HG03095 (cell line): ENCODE measurements around the gene PPP1R2B.
A peak's percentile ranks its signal among the peaks of the same experiment; 100 is the strongest.

Experiments used
- ATAC-seq: cut with Tn5 transposase; IDR thresholded peaks from one replicate; pipeline ENCODE4 v1.9.1; 2021; ENCODE audit warnings: moderate library complexity; ENCODE audit not compliant: unreplicated experiment

The PPP1R2B gene

DNA sequence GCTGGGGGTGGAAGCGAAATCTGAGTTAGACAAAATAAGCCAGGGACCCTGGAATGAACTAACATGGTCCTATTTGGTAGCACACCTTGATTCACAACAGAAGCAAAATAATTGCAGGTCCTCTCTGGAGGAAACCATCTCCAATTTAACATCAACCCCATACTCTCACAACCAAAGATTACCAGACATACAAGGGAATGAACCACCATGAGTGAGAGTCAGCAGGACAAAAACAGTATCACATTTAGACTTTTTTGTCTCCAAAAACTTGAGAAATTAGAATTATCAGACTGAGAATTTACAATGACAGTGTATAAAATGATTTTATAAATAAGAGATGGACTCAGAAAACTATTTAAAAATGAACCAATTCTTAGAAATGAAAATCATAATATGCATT lies 21.1 kb downstream of the PPP1R2B start:
- no peak for ATAC-seq

DNA sequence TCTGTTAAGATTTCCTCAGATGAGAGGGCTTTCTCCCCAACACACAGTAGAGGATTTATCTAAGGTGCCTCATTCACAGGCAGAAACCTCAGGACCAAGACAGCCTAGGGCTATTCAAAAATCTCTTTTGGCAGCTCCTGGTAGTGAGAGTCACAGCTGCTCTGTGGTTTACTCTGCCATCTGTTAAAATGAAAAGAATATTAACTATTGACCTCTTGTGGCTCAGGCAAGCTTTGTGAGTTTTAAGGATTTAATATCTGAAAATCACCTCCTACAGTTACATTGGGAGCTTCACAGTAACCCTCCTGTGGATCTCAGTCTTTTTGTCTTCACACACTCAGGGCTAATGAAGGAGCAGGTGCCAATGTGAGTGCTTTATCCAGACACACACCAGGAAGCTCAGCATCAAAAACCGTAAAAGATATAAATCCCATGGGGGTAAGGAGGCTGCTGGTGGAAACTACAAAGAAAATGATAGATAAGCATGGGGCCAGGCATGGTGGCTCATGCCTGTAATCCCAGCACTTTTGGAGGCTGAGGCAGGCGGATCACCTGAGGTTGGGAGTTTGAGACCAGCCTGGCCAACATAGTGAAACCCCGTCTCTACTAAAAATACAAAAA lies 29.7 kb downstream of the PPP1R2B start:
- peak; percentile 83 for ATAC-seq

DNA sequence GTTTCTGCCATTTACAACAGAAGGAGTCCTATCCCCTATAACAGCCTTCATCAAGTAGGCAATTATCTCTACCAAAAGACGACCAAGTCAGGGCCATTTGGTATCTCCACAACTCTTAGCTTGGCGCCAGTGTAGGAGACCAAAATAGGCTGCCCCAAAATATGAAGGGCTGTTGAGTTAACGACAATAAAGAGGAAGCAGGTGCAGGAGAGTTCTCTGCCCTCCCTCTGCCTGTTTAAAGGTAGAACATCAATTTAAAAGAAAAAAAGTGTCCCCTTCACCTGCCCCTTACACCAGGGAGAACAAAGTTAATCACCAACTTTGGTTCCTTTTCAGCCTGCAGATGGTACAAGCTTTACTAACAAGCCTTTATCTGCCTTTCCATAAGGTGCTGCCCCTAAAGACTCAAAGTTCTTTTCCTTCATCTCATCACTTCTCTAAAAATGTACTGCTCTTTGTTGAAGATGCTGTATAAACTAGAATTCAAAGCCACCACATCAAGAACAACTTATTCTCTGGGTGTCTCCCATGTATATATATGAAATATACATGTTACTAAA lies 33.3 kb downstream of the PPP1R2B start:
- ATAC-seq: no peak

DNA sequence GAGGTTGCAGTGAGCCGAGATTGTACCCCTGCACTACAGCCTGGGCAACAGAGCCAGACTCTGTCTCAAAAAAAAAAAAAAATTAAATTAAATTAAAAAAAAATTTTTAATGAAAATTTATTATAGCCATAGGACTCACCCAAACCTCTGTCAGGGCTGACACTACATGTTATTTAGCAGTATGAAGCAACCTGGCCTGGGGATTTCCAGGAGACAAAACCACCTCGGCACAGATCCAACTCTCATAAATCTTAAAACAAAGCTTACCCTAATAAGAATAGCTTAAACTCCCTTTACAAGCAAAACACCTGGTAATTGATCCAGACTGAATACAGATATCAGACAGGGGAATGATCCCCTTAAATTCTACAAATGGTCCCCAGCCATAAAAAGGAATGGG lies 38.4 kb downstream of the PPP1R2B start:
- ATAC-seq: no peak

DNA sequence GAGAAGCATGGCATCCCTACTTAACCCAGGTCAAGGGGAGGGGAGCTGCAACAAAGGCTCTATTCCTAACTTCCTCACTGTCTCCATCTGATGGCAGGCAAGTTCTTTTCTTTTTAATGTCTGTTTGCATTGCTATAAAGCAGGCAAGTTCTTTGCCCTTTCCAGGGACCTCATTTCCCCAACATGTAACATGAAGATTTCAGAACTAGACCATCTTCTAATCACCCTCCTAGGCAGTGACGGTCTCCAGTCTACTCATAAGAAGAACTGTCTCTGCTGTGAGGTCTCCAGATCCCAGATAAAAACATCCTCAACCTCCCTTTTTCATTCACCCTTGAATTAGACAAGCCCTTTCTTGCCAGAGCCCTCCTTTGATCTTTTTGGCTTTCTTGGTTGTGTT lies 42.1 kb downstream of the PPP1R2B start:
- ATAC-seq: no peak

DNA sequence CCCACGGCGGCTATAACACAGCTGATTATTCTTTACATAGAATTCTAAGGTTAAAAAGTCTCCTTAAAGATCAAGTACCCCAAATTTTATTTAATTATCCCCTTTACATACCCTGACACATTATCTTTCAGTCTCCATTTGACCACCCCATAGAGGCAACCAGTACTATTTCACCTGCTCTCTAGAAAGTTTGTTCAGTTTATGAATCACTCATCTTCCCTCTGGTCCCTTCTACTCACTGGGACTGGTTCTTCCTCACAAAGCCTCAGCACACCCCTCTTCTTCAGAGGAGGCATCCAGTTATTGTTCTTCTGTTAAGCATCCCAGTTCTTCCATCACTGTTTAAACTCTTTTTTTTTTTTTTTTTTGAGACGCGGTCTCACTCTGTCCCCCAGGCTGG lies 42.8 kb downstream of the PPP1R2B start:
- ATAC-seq: no peak

DNA sequence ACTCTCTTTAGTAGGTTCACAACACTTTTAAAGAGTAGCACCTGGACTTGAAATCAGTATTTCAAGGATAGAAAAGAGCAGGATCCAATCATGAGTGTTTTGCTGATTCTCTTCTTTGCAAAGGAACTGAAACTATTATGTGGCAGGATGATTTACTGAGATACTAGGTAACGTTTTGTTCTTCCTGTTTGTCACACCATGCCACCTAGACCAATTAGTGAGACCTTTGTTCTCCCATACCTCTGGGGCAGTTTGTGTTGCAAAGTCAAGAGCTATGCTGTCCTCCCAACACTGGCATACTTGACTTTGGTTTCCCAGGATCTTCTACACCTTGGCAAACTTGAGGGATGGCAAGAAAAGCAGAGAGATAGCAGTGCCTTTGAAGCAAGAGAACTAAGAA lies 43.4 kb downstream of the PPP1R2B start:
- no peak for ATAC-seq

DNA sequence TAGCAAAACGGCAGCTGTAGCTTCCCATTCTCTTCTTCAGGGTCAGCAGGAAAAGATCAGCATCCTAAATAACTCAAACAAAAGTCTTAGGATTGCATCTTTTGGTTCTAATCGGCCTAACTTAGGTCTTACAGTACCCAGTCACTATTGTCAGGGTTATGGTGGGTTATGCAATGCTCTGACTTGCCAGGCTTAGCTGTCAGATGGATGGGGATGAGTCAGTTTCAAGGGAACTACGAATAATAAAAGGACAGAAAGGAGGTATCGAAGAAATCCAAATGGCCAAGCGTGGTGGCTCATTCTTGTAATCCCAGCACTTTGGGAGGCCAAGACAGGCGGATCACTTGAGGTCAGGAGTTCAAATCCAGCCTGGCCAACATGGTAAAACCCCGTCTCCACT lies 46.5 kb downstream of the PPP1R2B start:
- no peak for ATAC-seq
